Measurements from ENCODE around the gene IGFBP7.

- TF ChIP-seq EZH2 (IDR thresholded peaks at IDR 0.05; ENCODE audit: low read depth, low read length, severe bottlenecking): no peak
- no peak for TF ChIP-seq POLR2A (IDR thresholded peaks at IDR 0.05; ENCODE audit: control extremely low read depth in 1 of 2, low read depth in 2 of 2, low read length in 2 of 2)
- no peak for TF ChIP-seq GABPA (IDR thresholded peaks at IDR 0.05; ENCODE audit: borderline replicate concordance, insufficient read depth, low read length)
- TF ChIP-seq USF2 (IDR thresholded peaks at IDR 0.05; ENCODE audit: low read length): no peak
- TF ChIP-seq CTCF (IDR thresholded peaks at IDR 0.05; ENCODE audit: control extremely low read depth in 1 of 3, insufficient read depth in 1 of 3, low read depth in 1 of 3, low read length in 3 of 3): no peak
- no peak for TF ChIP-seq MAX (IDR thresholded peaks at IDR 0.05)
- no peak for TF ChIP-seq PHF8 (conservative IDR thresholded peaks at IDR 0.05; ENCODE audit: low read depth, low read length)
Observed at GRCh38 chr4:57131849-57132742, 21.9 kb upstream of the IGFBP7 start.
